ENCODE data around the gene SDK2.

GRCh38 chr17:73376636-73377035, 267.6 kb downstream of the SDK2 start:
- TF ChIP-seq, protein P1, sequence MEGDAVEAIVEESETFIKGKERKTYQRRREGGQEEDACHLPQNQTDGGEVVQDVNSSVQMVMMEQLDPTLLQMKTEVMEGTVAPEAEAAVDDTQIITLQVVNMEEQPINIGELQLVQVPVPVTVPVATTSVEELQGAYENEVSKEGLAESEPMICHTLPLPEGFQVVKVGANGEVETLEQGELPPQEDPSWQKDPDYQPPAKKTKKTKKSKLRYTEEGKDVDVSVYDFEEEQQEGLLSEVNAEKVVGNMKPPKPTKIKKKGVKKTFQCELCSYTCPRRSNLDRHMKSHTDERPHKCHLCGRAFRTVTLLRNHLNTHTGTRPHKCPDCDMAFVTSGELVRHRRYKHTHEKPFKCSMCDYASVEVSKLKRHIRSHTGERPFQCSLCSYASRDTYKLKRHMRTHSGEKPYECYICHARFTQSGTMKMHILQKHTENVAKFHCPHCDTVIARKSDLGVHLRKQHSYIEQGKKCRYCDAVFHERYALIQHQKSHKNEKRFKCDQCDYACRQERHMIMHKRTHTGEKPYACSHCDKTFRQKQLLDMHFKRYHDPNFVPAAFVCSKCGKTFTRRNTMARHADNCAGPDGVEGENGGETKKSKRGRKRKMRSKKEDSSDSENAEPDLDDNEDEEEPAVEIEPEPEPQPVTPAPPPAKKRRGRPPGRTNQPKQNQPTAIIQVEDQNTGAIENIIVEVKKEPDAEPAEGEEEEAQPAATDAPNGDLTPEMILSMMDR (IDR thresholded peaks at IDR 0.05; ENCODE audit: insufficient read depth, low read depth, low read length) = no peak
- TF ChIP-seq EZH2 (IDR thresholded peaks at IDR 0.05; ENCODE audit: insufficient read depth, low read length) = no peak
